OCI-LY7 (cell line): ENCODE data around the gene PARD3. TPM values are rescaled to one million over a fixed set of nuclear protein-coding genes. Genes with fewer than 3 reads are reported as not detected.

Experiments
- BruUV-seq: library from RNA; stranded (reverse); fragments of 400-500 nt; replicated peaks from 2 replicates; lab custom pipeline; 2021; lab: Mats Ljungman, UMichigan
- CTCF ChIA-PET: fragments of 300-600 bp; sonication (Branson Sonifier 250); formaldehyde crosslinking; loops from one replicate; lab custom pipeline; 2022; ENCODE audit warnings: antibody characterized with exemption; ENCODE audit not compliant: unreplicated experiment; lab: Charles Lee
- POLR2A ChIA-PET: fragments of 300-600 bp; sonication (Branson Sonifier 250); formaldehyde crosslinking; loops from one replicate; lab custom pipeline; 2022; ENCODE audit warnings: antibody characterized with exemption; lab: Charles Lee
- DNase-seq: peaks from one replicate; pipeline ENCODE4 v3.0.0-alpha.2; 2015; ENCODE audit warnings: low spot score
- H2AFZ ChIP-seq: fragments of 200-600 bp; sonication (generic), shearing (Covaris generic); 2 replicates; pipeline ENCODE4 v1.6.1; 2014; ENCODE audit warnings: mild to moderate bottlenecking, antibody characterized with exemption, low read length, moderate library complexity
- H3K27ac ChIP-seq: fragments of 200-600 bp; sonication (generic); 2 replicates; pipeline ENCODE4 v1.5.1; 2014; ENCODE audit warnings: mixed run types, low read depth, mild to moderate bottlenecking, moderate library complexity, low read length, inconsistent platforms; ENCODE audit not compliant: poor library complexity, severe bottlenecking
- H3K36me3 ChIP-seq: fragments of 200-600 bp; sonication (generic); 2 replicates; pipeline ENCODE4 v1.6.1; 2014; ENCODE audit warnings: mild to moderate bottlenecking, antibody characterized with exemption, low read length, moderate library complexity, mixed read lengths; ENCODE audit not compliant: insufficient read depth
- H3K4me1 ChIP-seq: fragments of 200-600 bp; sonication (generic); 2 replicates; pipeline ENCODE4 v1.5.1; 2014; ENCODE audit warnings: mild to moderate bottlenecking, low read length; ENCODE audit not compliant: insufficient read depth, poor library complexity, severe bottlenecking
- H3K4me2 ChIP-seq: fragments of 200-600 bp; sonication (generic); 2 replicates; pipeline ENCODE4 v1.6.1; 2014; ENCODE audit warnings: mild to moderate bottlenecking, low read length
- H3K4me3 ChIP-seq: fragments of 200-600 bp; sonication (generic); 2 replicates; pipeline ENCODE4 v1.5.1; 2014; ENCODE audit warnings: mild to moderate bottlenecking, low read depth, low read length; ENCODE audit not compliant: poor library complexity, severe bottlenecking
- H3K79me2 ChIP-seq: fragments of 200-600 bp; sonication (generic); 2 replicates; pipeline ENCODE4 v1.6.1; 2016; ENCODE audit warnings: low read depth, mild to moderate bottlenecking, low read length, moderate library complexity, mixed read lengths; ENCODE audit not compliant: insufficient read depth
- H3K9me2 ChIP-seq: fragments of 200-600 bp; sonication (generic); 2 replicates; pipeline ENCODE4 v1.6.1; 2016; ENCODE audit warnings: mild to moderate bottlenecking, low read length, mixed read lengths; ENCODE audit not compliant: insufficient read depth
- H3K9me3 ChIP-seq: fragments of 200-600 bp; sonication (generic); 2 replicates; pipeline ENCODE4 v1.6.1; 2014; ENCODE audit warnings: mild to moderate bottlenecking, mixed run types, low read length, mixed read lengths
- H4K20me1 ChIP-seq: fragments of 200-600 bp; sonication (generic); 2 replicates; pipeline ENCODE4 v1.6.1; 2014; ENCODE audit warnings: mild to moderate bottlenecking, antibody characterized with exemption, low read length, moderate library complexity, mixed read lengths; ENCODE audit not compliant: insufficient read depth
- EZH2phosphoT487 ChIP-seq: fragments of 200-600 bp; sonication (generic); IDR thresholded peaks from 2 replicates; pipeline ENCODE4 v1.6.1; 2018; ENCODE audit warnings: low read depth, borderline replicate concordance, mild to moderate bottlenecking, mixed run types, antibody characterized with exemption, low read length, moderate library complexity, mixed read lengths
- intact Hi-C: fragments of 100-400 bp; cut with micrococcal nuclease; formaldehyde crosslinking; loops from one replicate; pipeline ENCODE4 v1.10.0; 2022; ENCODE audit not compliant: unreplicated experiment
- total RNA-seq, 2 experiments: library from RNA; depleted of rRNA in 1 of 2; stranded (reverse); fragments of >200 nt in 1 of 2; shearing (Covaris generic) in 1 of 2; gene quantifications; 2 replicates each; pipeline ENCODE4 v1.2.3, GENCODE V29; 2014 to 2022
- TF ChIP-seq, protein P1 (sequence below): fragments of 200-600 bp; sonication (generic); conservative IDR thresholded peaks from 2 replicates; pipeline ENCODE4 v1.5.1; 2014; ENCODE audit warnings: mild to moderate bottlenecking, antibody characterized with exemption, low read length, moderate library complexity, mixed read lengths

PARD3 gene
- total RNA-seq, 2 experiments from 2014 or later, result not detected

DNA sequence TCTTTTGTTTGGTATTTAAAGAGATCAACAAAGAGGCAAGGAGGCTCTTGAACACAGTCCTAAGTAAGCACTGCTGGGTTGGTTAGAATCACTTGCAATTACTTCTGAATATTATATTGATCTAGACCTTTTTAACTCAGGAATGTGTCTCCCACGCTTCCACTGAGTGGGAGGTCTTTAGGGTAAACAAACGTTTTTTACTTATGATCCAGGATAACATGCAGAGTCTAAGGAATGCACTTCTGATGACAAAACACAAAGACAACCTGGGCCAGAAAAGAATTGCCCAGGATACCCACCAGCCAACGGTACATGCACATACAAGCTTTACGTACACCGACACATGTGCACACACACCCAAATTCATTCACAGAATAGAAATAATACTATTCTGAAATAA lies 626.9 kb downstream of the PARD3 start:
- no peak for DNase-seq
- Histone ChIP-seq H3K4me3 (no peak overlapping the region), H3K27ac (no peak overlapping the region), H3K4me2 (no peak overlapping the region), H3K36me3 (no peaks in the 10 kb centered on the region), H3K9me2 (no peaks in the 10 kb centered on the region), H4K20me1 (no peaks in the 10 kb centered on the region), H3K4me1 (no peaks in the 10 kb centered on the region), H2AFZ (no peak overlapping the region), H3K79me2 (no peaks in the 10 kb centered on the region), H3K9me3 (no peaks in the 10 kb centered on the region)
- CTCF ChIA-PET, result no interaction called here
- intact Hi-C loops, result no loop called here
- TF ChIP-seq, protein P1, sequence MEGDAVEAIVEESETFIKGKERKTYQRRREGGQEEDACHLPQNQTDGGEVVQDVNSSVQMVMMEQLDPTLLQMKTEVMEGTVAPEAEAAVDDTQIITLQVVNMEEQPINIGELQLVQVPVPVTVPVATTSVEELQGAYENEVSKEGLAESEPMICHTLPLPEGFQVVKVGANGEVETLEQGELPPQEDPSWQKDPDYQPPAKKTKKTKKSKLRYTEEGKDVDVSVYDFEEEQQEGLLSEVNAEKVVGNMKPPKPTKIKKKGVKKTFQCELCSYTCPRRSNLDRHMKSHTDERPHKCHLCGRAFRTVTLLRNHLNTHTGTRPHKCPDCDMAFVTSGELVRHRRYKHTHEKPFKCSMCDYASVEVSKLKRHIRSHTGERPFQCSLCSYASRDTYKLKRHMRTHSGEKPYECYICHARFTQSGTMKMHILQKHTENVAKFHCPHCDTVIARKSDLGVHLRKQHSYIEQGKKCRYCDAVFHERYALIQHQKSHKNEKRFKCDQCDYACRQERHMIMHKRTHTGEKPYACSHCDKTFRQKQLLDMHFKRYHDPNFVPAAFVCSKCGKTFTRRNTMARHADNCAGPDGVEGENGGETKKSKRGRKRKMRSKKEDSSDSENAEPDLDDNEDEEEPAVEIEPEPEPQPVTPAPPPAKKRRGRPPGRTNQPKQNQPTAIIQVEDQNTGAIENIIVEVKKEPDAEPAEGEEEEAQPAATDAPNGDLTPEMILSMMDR, result no peak
- no peak for TF ChIP-seq EZH2phosphoT487
- no TSS peak for BruUV-seq
- POLR2A ChIA-PET, result no interaction called here

GRCh38 chr10:34187201-34187600 lies 627.9 kb downstream of the PARD3 start:
- H3K79me2 ChIP-seq, result no peaks in the 10 kb centered on the region
- no peak overlapping the region for H3K4me2 ChIP-seq
- H3K9me2 ChIP-seq, result no peaks in the 10 kb centered on the region
- no TSS peak for BruUV-seq
- H2AFZ ChIP-seq, result no peak overlapping the region
- no peak for DNase-seq
- H3K4me1 ChIP-seq, result no peaks in the 10 kb centered on the region
- intact Hi-C loops, result no loop called here
- TF ChIP-seq EZH2phosphoT487, result no peak
- TF ChIP-seq, protein P1, result no peak
- no peaks in the 10 kb centered on the region for H3K36me3 ChIP-seq
- no peaks in the 10 kb centered on the region for H3K9me3 ChIP-seq
- no peak overlapping the region for H3K27ac ChIP-seq
- no peak overlapping the region for H3K4me3 ChIP-seq
- ChIA-PET POLR2A (interaction anchor here (0.6 kb wide), 1 partner anchor 725 kb away, joined by 3 read pairs; no protein-coding TSS in a partner anchor), CTCF (no interaction called here)
- no peaks in the 10 kb centered on the region for H4K20me1 ChIP-seq

DNA sequence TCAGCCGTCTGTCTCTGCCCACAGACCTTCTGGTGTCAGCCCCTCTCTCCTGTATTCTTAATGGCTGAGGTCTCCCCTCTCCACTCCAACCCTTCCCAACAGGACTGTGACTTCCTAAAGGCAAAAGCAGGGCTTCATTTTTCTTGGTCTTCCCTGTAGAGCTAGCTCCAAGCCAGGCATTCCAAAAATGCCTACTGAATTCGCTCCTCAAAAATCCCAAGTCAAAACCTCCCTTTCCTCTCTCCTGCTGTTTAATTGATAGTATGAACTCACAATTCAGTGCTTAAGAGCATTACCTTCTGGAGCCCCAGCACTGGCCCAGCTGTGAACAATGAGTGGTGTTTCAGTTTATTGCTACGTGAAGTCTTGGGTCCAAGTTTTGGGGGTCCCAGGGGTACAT lies 628.4 kb downstream of the PARD3 start:
- ChIA-PET POLR2A (no interaction called here), CTCF (no interaction called here)
- Histone ChIP-seq H3K4me1 (no peaks in the 10 kb centered on the region), H3K4me2 (no peak overlapping the region), H3K36me3 (no peaks in the 10 kb centered on the region), H2AFZ (no peak overlapping the region), H4K20me1 (no peaks in the 10 kb centered on the region), H3K79me2 (no peaks in the 10 kb centered on the region), H3K27ac (no peak overlapping the region), H3K4me3 (no peak overlapping the region), H3K9me2 (no peaks in the 10 kb centered on the region), H3K9me3 (no peaks in the 10 kb centered on the region)
- BruUV-seq, result no TSS peak
- TF ChIP-seq, protein P1, result no peak
- no peak for TF ChIP-seq EZH2phosphoT487
- no peak for DNase-seq
- intact Hi-C loops, result no loop called here
